ENCODE results near the gene KDF1.

KDF1 gene

DNA sequence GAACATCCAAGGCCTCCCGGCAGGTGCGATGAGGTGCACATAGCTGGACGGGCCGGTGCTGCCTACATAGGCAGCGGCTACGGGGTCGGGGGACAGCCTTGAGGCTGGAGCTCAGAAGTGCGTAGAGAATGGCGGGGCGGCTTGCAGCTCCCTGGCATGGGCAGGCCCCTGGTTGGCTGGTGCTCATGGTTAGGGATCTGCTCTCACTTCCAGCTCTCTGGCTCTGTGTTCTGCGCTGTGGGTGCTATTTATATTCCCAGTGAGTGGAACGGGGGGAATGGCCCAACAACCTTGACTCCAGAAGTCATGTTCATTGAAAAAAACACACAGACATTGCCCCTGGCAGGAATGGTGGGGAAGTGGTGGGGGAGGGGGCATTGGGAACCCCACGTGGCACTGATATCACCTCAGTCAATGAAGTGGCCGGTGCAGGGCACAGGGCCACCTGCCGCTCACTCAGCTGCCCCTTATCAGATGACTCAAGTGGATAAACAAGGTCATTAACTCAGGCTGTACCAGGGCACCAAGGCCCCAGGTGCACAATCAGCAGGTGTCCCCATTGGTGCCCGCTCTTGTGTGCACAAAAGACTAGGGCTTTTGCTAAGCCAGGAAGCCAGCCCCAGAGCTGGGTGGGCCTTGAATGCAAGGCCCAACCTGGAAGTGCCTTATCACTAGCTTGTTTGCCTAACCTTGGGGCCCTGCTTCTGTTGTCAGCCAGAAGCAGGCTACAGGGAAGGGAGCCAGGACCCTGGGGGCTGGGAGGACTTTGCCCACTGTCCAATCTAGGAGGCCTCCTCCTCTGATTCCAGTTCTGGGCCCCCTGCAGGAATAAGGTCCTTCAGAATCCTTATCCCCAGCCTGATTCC, 46.3 kb downstream of the KDF1 start, which contains the start of gene NR0B2:
TSS of gene NR0B2 (minus strand) at position 222 of the 866 bp plus-strand sequence. CDS start at position 187, 35 bp downstream.
- DNase-seq: no peak

DNA sequence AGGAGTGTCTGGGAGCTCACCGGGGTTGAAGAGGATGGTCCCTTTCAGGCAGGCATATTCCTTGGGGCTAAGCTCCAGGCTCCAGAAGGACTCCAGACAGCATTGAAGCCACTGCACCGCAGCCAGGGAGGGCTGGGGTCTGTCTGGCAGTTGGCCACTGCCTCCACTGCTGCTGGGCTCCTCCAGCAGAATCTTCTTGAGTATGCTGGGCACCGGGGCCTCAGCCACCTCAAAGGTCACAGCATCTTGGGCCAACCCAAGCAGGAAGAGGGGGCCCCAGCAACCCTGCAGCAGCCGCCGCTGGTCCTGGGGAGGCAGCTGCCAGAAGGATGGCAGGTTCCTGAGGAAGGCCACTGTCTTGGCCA, 46.9 kb downstream of the KDF1 start:
- DNase-seq: no peak

DNA sequence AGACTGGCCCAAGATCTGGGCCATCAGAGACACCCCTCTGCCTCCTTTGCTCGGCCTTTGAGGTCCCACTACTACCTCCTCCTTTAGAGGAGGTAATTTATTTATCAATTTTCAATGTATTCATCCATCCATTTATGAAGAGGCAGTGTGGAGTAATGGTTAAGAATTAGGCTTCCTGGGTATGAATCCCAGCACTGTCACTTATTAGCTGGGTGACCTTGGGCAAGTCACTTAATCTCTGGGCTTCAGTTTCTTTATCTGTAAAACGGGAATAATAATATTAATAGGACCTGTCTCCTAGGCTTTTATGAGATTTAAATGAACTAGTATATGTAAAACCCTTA, 48.1 kb downstream of the KDF1 start:
- no peak for DNase-seq

DNA sequence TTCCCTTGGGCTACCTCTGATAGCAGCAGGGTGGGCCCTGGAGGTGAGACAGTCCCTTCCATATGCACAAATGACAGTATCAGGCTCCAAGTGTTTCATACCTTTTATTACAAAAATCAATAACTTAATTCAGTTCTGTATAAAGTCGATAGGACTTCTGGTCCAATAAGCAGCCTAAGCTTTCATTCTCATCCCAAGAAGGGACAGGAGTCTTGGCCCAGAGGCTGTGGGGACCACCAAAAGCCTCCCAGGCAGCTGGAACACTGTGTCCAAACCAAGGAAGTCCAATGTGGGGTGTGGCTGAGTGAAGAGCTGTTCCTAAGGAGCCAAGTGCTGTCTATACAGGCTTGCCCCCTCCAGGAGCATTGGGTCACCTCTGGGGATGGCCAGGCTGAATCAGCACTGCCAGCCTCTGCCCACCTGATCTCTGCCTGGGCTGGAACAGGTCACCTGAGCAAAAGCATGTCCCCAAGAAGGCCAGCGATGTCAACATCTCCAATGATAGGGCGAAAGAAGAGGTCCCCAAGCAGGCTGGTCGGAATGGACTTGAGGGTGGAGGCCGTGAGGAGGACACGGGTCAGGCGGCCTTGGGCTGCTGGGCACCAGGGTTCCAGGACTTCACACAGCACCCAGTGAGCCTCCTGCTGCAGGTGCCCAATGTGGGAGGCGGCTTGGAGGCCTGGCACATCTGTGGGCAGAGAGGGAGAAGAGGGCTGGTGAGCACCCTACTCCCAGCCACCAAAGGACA, 48.7 kb downstream of the KDF1 start:
- DNase-seq: no peak

DNA sequence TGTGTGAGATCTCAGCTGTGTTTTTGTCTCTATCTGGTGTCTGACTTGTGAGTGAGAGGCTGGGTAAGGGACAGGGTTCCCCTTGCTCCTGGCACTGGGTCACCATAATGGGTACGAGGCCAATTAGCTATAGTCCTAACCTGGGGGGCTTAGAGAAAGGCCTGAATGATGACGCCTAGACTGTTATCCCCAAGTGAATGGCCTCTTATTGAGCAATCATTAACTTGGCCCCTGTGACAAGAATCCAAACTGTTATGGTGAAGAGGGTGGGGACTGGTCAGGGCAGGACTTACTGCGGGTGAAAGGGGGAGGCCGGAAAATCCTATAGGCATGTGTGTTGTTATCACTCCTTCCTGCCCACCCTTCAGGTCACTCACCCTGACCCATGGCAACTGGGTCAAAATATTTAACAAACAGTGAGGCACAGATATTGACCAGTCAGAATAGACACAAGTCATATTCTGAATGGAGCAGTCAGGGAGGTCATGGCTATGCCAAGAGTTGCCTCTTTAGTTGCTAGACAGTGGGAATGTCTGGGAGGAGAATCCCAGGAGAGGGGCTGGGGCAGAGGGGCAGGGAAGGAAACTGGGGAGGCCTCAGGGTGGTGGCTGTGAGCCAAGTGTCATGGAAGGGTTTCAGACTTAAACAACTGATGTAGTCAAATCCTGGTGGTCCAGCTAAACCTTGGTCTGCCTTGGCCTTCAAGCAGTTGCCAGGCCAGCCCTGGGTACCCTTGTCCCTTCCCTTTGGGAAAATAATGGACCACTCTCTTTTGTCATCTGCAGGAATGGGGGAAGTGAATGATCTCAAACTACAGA, 49.7 kb downstream of the KDF1 start:
- no peak for DNase-seq

DNA sequence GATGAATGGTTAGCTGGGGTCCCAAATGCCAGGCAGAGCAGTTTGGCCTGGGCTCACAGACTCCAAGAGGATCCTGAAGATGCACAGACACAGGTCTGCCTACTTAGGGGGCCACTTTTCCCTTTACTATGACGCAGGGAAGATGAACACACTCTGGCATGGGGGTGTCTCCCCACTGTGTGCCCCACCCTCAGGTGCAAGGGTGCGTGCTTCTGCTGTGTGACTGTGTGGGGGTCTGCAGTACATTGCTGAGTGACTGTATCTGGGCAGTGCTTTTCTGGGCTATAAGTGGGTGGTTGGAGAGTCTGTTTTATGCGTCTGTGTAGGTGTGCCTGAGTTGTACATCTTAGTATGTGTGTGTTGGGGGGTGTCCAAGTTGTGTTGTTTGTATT, 50.3 kb downstream of the KDF1 start:
- no peak for DNase-seq

DNA sequence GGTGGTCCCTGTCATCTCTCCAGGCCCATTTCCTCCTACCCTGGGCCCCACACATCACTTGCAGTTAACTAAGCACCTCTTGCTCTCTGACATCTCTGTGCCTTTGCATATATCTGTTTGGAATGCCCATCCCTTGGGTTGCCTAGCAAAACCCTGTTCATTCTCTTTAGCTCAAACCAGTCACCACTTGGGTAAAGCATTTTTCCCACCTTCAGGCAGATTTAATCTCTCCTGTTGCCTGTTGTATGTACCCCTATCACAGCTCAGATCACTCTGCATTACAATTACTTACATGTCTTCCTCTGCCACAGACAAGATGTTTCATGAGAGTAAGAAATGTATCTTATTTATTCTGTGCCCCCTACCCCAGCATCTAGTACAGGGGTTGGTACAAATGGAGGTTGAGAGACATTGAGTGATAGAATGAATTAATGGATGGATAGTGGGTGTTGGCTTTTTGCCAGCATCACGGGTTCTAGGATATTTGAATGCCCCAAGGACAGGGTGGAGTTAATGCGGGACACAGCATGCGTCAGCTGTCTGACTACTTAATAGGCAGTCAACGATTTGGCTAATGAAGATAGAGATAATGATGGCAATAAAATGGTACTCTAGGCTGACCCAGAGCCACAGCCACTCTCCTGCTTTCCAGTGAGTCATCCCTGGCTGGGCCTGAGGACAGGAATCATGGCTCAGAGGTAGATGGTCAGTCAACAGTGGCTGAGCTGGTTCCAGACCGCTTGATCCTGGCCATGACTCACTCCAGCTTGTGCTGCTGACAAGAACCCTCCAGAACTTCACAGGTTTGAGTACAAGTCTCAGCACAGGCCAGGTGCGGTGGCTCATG, 53.0 kb downstream of the KDF1 start:
- no peak for DNase-seq

DNA sequence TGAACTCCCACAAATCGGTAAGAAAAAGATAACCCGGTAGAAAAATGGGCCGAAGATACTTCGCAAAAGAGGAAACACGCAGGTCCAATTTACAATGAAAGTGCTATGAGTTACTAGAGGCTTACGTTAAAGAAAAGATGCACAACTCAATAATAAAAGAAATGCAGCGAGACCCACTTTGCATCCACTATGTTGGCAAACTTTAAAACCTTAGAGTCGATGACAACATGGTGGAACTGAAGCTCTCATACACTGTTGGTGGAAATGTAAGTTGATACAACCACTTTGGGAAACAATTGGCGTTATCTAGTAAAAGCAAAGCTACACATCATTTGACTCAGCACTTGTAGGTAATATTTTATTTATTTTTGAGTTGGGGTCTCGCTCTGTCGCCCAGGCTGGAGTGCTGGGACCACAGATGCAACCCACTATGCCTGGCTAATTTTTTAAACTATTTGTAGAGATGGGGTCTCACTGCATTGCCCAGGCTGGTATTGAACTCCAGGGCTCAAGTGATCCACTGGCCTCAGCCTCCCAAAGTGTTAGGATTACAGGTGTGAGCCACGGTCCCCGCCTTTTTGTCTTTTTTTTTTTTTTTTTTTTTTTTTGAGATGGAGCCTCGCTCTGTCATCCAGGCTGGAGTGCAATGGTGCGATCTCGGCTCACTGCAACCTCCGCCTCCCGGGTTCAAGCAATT, 59.3 kb downstream of the KDF1 start:
- DNase-seq: no peak

DNA sequence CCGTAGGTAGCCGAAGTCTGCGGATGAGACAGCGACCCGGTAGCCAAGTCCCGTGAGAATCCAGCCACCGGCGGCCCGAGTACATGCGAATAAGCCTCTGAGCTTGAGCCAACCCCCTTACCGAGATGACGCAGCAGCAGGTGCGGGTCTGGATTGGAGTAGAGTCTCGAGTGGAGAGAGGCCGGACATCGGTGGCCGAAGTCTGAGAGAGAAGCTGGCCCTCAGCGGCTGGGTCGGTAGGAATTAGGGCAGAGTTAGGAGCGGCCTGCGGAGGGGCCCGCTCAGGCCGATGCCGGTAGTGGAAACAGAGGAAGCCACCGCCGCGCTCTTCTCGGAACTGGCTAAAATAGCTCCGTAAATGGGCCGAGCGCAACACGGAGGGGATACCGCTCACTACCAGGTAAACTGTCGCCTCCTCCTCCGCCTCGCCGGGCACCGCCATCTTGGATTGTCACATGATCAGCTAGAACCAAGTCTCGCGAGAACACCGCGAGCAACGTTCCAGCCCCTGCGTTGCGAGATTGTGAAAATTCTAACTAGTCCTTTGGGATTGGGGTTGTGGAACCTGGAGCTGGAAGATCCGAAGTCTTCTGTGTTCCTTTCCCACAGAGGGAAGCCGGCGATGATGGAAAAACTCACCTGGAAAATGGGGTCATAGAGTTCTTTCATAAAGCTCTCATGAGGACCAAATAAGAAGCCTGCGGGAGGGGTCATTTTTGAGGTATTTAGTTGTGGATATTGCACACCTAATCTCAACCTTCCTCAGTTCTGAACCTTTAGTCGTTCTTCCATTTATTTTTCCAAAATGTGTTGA, 60.1 kb downstream of the KDF1 start, which contains the start of gene GPATCH3:
TSS of gene GPATCH3 (minus strand) at position 467 of the 814 bp plus-strand sequence. CDS start at position 442, 25 bp downstream.
- DNase-seq: peak; percentile 84

All from T-helper 9 cell (primary cell).